ENCODE data around the gene HSPA4L.
A peak's percentile ranks its signal among the peaks of the same experiment; 100 is the strongest.

The HSPA4L gene

GRCh38 chr4:127852661-127853060, 70.5 kb downstream of the HSPA4L start:
- no peak overlapping the region for H3K4me3 ChIP-seq (ENCODE audit: low read length)
- DNase-seq (ENCODE audit: low read depth, low spot score): no peak

- H3K4me3 ChIP-seq (ENCODE audit: low read length): no peak overlapping the region
- no peak for DNase-seq (ENCODE audit: low read depth, low spot score)
These were observed 74.2 kb downstream of the HSPA4L start for GRCh38 chr4:127856196-127856812.

GRCh38 chr4:127856813-127857447, 74.8 kb downstream of the HSPA4L start:
- DNase-seq (ENCODE audit: low read depth, low spot score): no peak

GRCh38 chr4:127857641-127858040, 75.5 kb downstream of the HSPA4L start:
- H3K4me3 ChIP-seq (ENCODE audit: low read length): no peak overlapping the region
- no peak for DNase-seq (ENCODE audit: low read depth, low spot score)

More at GRCh38 chr4:127856813-127857447, 74.8 kb downstream of the HSPA4L start:
- H3K4me3 ChIP-seq (ENCODE audit: low read length): no peak overlapping the region

- no peak for DNase-seq (ENCODE audit: low read depth, low spot score)
- no peak overlapping the region for H3K4me3 ChIP-seq (ENCODE audit: low read length)
These were observed 86.1 kb downstream of the HSPA4L start for GRCh38 chr4:127868196-127868595.

GRCh38 chr4:127870281-127870680, 88.2 kb downstream of the HSPA4L start:
- no peak overlapping the region for H3K4me3 ChIP-seq (ENCODE audit: low read length)
- DNase-seq (ENCODE audit: low read depth, low spot score): no peak

- H3K4me3 ChIP-seq (ENCODE audit: low read length): no peak overlapping the region
- no peak for DNase-seq (ENCODE audit: low read depth, low spot score)
These were observed 88.6 kb downstream of the HSPA4L start for GRCh38 chr4:127870688-127871087.

- no peak overlapping the region for H3K4me3 ChIP-seq (ENCODE audit: low read length)
- DNase-seq (ENCODE audit: low read depth, low spot score): no peak
These were observed 93.7 kb downstream of the HSPA4L start for GRCh38 chr4:127875791-127876190.

GRCh38 chr4:127880763-127881562, 98.8 kb downstream of the HSPA4L start, which contains the start of gene PLK4:
Gene PLK4, plus strand, starts transcription at chr4:127880893. Its CDS starts 242 bp downstream, at chr4:127881135.
- peak within 1 kb of the TSS; percentile 88 for H3K4me3 ChIP-seq (ENCODE audit: low read length)
- DNase-seq (ENCODE audit: low read depth, low spot score): peak; percentile 95

GRCh38 chr4:127881563-127881864, 99.4 kb downstream of the HSPA4L start:
- H3K4me3 ChIP-seq (ENCODE audit: low read length): peak overlapping the region; percentile 88
- no peak for DNase-seq (ENCODE audit: low read depth, low spot score)

GRCh38 chr4:127888559-127888958, 106.4 kb downstream of the HSPA4L start:
- no peak overlapping the region for H3K4me3 ChIP-seq (ENCODE audit: low read length)
- no peak for DNase-seq (ENCODE audit: low read depth, low spot score)

GRCh38 chr4:127889903-127890302, 107.8 kb downstream of the HSPA4L start:
- no peak for DNase-seq (ENCODE audit: low read depth, low spot score)
- no peak overlapping the region for H3K4me3 ChIP-seq (ENCODE audit: low read length)

All from Jurkat, Clone E6-1 (cell line).